Mesothelial cell of epicardium (in vitro differentiated cells): ENCODE results near the gene A1CF. TPM values are rescaled to one million over a fixed set of nuclear protein-coding genes. Genes with fewer than 3 reads are reported as not detected.

Experiments used
- DNase-seq, 2 experiments: peaks; one replicate each; pipeline ENCODE4 v3.0.0; 2021; ENCODE audit warnings: low spot score in 2 of 2; ENCODE audit not compliant: unreplicated experiment in 2 of 2
- H3K27ac Mint-ChIP-seq: 2 replicates; pipeline ENCODE4 v1.8.0; 2021; ENCODE audit warnings: mixed read lengths
- H3K27me3 Mint-ChIP-seq: 2 replicates; pipeline ENCODE4 v1.8.0; 2021; ENCODE audit warnings: low read depth, mixed read lengths
- H3K36me3 Mint-ChIP-seq: 2 replicates; pipeline ENCODE4 v1.8.0; 2021; ENCODE audit warnings: mixed read lengths
- H3K4me1 Mint-ChIP-seq: 2 replicates; pipeline ENCODE4 v1.8.0; 2021; ENCODE audit warnings: mixed read lengths
- H3K4me3 Mint-ChIP-seq: 2 replicates; pipeline ENCODE4 v1.8.0; 2021; ENCODE audit warnings: mild to moderate bottlenecking, moderate library complexity, mixed read lengths
- H3K9me3 Mint-ChIP-seq: 2 replicates; pipeline ENCODE4 v1.8.0; 2021; ENCODE audit warnings: mixed read lengths
- total RNA-seq: library from RNA; stranded (reverse); gene quantifications from 3 replicates; pipeline ENCODE4 v1.2.1, GENCODE V29; 2021
- TF ChIP-seq, protein P1 (sequence below): fragments of 200-600 bp; sonication (generic); IDR thresholded peaks from one replicate; pipeline ENCODE4 v1.5.0; 2021; ENCODE audit warnings: antibody characterized with exemption; ENCODE audit not compliant: unreplicated experiment

A1CF gene
- total RNA-seq, 1 donor from 2014 or later = not detected

DNA sequence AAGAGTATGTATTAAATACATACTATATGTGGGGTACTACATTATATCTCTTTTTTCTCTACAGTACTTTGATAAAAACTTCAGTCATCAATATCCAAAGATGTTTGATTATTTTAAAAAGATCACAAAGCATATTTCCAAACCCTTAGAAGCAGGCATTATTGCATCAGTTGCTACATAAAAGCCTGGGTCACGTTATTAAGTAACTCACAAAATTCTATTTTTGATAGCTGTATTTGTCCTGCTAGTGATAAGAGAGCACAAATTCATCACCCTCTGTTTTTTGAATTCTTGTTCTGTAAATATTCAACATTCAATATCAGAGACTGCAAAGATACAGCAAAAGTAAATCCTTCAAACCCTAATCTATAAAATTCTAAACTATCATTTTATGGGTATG, 30.0 kb downstream of the A1CF start:
- Mint-ChIP-seq H3K36me3 (no peaks in the 10 kb centered on the region), H3K9me3 (no peaks in the 10 kb centered on the region), H3K4me1 (peaks cover 7% of the 10 kb centered on the region), H3K27me3 (peaks cover 25% of the 10 kb centered on the region), H3K4me3 (no peak overlapping the region), H3K27ac (no peak overlapping the region)
- TF ChIP-seq, protein P1, sequence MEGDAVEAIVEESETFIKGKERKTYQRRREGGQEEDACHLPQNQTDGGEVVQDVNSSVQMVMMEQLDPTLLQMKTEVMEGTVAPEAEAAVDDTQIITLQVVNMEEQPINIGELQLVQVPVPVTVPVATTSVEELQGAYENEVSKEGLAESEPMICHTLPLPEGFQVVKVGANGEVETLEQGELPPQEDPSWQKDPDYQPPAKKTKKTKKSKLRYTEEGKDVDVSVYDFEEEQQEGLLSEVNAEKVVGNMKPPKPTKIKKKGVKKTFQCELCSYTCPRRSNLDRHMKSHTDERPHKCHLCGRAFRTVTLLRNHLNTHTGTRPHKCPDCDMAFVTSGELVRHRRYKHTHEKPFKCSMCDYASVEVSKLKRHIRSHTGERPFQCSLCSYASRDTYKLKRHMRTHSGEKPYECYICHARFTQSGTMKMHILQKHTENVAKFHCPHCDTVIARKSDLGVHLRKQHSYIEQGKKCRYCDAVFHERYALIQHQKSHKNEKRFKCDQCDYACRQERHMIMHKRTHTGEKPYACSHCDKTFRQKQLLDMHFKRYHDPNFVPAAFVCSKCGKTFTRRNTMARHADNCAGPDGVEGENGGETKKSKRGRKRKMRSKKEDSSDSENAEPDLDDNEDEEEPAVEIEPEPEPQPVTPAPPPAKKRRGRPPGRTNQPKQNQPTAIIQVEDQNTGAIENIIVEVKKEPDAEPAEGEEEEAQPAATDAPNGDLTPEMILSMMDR = no peak
- DNase-seq = no peak

GRCh38 chr10:50855015-50855414, 30.4 kb downstream of the A1CF start:
- Mint-ChIP-seq H3K27ac (no peak overlapping the region), H3K4me3 (no peak overlapping the region), H3K27me3 (peaks cover 22% of the 10 kb centered on the region), H3K36me3 (no peaks in the 10 kb centered on the region), H3K9me3 (no peaks in the 10 kb centered on the region), H3K4me1 (peaks cover 7% of the 10 kb centered on the region)
- TF ChIP-seq, protein P1 = no peak
- DNase-seq = no peak

GRCh38 chr10:50853557-50853956, 31.9 kb downstream of the A1CF start:
- peaks cover 9% of the 10 kb centered on the region for H3K4me1 Mint-ChIP-seq
- H3K27me3 Mint-ChIP-seq = peaks cover 16% of the 10 kb centered on the region
- DNase-seq = no peak
- H3K4me3 Mint-ChIP-seq = no peak overlapping the region
- no peak overlapping the region for H3K27ac Mint-ChIP-seq
- TF ChIP-seq, protein P1 = no peak
- no peaks in the 10 kb centered on the region for H3K36me3 Mint-ChIP-seq
- H3K9me3 Mint-ChIP-seq = no peaks in the 10 kb centered on the region

DNA sequence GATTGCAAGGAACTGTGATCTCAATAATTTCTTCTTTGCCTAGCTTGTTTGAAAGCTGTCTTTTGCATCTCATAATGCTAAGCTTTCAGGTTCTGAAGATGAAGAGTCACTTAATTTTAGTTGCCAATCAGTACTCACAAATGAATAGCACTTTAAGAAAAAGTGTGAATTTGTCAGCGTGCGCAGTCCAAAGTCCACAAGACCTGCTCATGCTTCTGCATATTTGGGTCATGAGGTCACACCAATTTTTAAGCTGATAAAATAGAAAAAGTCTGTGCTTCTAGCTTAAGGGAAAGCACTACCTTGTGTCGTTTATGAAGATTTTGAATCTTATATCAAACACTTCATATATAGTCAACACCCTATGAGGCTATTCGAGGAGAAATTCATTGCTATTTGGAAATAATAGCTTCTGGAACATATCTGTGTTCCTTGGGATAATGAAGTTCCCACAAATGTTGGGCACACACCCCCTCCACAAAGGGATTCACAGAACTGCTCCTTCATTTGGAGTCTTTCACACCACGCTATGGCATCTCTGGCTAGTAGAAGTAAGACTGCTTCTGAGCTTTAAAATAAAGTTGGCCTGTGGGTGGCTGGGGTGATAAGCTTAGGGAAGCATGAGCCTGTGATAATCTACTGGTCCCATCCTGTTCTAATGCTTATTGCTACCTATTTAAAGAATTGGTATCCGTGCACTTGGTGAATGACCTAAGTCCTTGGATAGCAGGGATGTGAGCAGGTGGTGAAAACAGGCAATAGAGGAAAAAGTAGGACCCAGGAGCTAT, 33.3 kb downstream of the A1CF start:
- DNase-seq = no peak
- Mint-ChIP-seq H3K9me3 (no peaks in the 10 kb centered on the region), H3K36me3 (no peaks in the 10 kb centered on the region), H3K4me1 (peaks cover 10% of the 10 kb centered on the region), H3K4me3 (no peak overlapping the region), H3K27me3 (peaks cover 20% of the 10 kb centered on the region), H3K27ac (no peak overlapping the region)
- TF ChIP-seq, protein P1 = no peak

- no peaks in the 10 kb centered on the region for H3K9me3 Mint-ChIP-seq
- H3K4me3 Mint-ChIP-seq = no peak overlapping the region
- H3K36me3 Mint-ChIP-seq = no peaks in the 10 kb centered on the region
- peaks cover 25% of the 10 kb centered on the region for H3K27me3 Mint-ChIP-seq
- no peak for DNase-seq
- H3K4me1 Mint-ChIP-seq = peaks cover 10% of the 10 kb centered on the region
- H3K27ac Mint-ChIP-seq = no peak overlapping the region
- TF ChIP-seq, protein P1 = no peak
These were observed 34.7 kb downstream of the A1CF start for GRCh38 chr10:50850578-50851230.
